Measurements from ENCODE around the gene FBXL7.

DNA sequence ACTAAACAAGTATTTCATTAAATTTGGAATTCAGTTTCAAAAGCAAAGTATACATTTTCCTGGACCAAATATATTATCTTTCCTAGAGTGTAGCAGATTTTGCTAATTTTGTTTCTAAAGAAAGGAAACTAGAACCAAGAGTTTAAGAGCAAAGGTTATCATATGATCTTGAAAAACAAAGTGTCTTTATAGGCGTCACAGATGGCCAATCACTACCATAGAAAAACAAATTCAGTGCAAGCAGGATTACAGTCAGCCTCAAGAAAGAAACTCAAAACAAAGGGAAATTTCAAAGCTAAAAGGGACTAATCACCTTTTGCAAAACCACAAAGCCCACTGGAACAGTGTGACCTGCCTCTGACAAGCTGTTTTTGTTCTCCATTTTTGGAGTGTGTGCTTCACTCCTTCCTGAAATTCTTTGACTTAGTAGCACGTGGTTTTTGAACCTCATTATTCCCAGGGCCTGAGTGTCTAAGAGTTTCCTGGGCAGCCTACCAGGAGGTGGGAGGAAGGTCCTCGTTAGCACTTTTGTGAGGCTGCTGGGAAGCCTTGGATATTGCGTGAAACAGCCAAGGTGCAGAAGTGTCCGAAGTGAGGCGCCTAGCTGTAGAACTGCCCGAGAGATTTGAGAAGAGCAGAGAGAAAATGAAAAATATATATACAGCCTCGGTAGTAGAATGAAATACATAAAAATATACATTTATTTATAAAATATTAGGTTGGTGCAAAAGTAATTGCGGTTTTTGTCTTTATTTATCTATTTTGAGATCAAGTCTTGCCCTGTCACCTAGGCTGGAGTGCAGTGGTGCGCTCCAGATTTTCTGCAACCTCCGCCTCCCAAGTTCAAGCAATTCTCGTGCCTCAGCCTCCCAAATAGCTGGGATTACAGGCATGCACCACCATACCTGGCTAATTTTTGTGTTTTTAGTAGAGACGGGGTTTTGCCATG, 433.6 kb downstream of the FBXL7 start:
- TF ChIP-seq, protein P1, sequence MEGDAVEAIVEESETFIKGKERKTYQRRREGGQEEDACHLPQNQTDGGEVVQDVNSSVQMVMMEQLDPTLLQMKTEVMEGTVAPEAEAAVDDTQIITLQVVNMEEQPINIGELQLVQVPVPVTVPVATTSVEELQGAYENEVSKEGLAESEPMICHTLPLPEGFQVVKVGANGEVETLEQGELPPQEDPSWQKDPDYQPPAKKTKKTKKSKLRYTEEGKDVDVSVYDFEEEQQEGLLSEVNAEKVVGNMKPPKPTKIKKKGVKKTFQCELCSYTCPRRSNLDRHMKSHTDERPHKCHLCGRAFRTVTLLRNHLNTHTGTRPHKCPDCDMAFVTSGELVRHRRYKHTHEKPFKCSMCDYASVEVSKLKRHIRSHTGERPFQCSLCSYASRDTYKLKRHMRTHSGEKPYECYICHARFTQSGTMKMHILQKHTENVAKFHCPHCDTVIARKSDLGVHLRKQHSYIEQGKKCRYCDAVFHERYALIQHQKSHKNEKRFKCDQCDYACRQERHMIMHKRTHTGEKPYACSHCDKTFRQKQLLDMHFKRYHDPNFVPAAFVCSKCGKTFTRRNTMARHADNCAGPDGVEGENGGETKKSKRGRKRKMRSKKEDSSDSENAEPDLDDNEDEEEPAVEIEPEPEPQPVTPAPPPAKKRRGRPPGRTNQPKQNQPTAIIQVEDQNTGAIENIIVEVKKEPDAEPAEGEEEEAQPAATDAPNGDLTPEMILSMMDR (IDR thresholded peaks at IDR 0.05; ENCODE audit: control extremely low read depth in 1 of 3, insufficient read depth in 1 of 3, low read depth in 1 of 3, low read length in 3 of 3), result no peak
- TF ChIP-seq, protein P2, sequence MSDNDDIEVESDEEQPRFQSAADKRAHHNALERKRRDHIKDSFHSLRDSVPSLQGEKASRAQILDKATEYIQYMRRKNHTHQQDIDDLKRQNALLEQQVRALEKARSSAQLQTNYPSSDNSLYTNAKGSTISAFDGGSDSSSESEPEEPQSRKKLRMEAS (IDR thresholded peaks at IDR 0.05), result no peak
- TF ChIP-seq CREB1 (IDR thresholded peaks at IDR 0.05) (no peak), YY1 (IDR thresholded peaks at IDR 0.05; ENCODE audit: low read depth, low read length) (no peak), EZH2 (IDR thresholded peaks at IDR 0.05; ENCODE audit: low read depth, low read length, severe bottlenecking) (no peak), SP4 (IDR thresholded peaks at IDR 0.05; ENCODE audit: low read length) (no peak)
- TF ChIP-seq, protein P3, sequence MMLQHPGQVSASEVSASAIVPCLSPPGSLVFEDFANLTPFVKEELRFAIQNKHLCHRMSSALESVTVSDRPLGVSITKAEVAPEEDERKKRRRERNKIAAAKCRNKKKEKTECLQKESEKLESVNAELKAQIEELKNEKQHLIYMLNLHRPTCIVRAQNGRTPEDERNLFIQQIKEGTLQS (IDR thresholded peaks at IDR 0.05; ENCODE audit: insufficient read depth, low read depth, low read length), result no peak

Data from H1 (cell line).